Testis (tissue), 2 donors: ENCODE data around the gene LRRFIP1.

Experiments
- CTCF ChIP-seq, 3 experiments: fragments of 450-650 bp in 2 of 3; fragments of 200-600 bp in 1 of 3; sonication (generic) in 1 of 3; IDR thresholded peaks; one replicate each; pipeline ENCODE4 v1.5.1; 2016 to 2019; ENCODE audit warnings: antibody characterized with exemption in 3 of 3, mild to moderate bottlenecking in 2 of 3, moderate library complexity in 1 of 3
- POLR2A ChIP-seq: fragments of 450-650 bp; IDR thresholded peaks from one replicate; pipeline ENCODE4 v1.6.1; 2017; ENCODE audit warnings: antibody characterized with exemption, mild to moderate bottlenecking, moderate library complexity

GRCh38 chr2:237668440-237668839 is 41.1 kb downstream of the LRRFIP1 start:
- TF ChIP-seq CTCF (IDR thresholded peaks at IDR 0.05) (no peak), POLR2A (no peak)
